Thyroid gland (tissue), 4 donors: ENCODE measurements around the gene RASSF8.

ENCODE experiments used
- POLR2A ChIP-seq, 2 donors: fragments of 450-650 bp; IDR thresholded peaks; one replicate each; pipeline ENCODE4 v1.6.1; 2017; ENCODE audit warnings: antibody characterized with exemption in 2 of 2, mild to moderate bottlenecking in 2 of 2, moderate library complexity in 1 of 2
- TF ChIP-seq, protein P1 (sequence below), 6 experiments: fragments of 200-600 bp in 3 of 6; fragments of 450-650 bp in 3 of 6; sonication (generic) in 3 of 6; IDR thresholded peaks; one replicate each; pipeline ENCODE4 v1.5.1; 2016 to 2019; ENCODE audit warnings: antibody characterized with exemption in 6 of 6, mild to moderate bottlenecking in 2 of 6, inconsistent platforms in 1 of 6, moderate library complexity in 1 of 6

DNA sequence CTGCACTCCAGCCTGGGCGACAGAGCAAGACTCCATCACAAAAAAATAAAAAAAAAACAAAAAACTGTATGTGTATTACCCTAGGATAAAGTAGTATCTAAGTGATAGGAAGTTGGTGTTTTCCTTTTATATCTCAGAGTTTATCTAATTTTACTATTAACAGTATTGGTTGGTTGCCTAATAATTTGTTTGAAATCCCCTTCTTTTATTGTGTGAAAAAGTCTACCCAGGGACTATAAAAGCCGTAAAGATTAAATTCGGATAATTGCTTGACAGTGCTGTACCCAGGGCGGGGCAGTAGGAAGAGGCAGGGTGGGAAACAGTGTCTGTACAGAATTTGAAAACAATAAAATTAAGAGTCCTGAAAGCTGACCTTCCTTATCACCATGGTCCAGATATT lies 78.4 kb downstream of the RASSF8 start:
- TF ChIP-seq, protein P1, sequence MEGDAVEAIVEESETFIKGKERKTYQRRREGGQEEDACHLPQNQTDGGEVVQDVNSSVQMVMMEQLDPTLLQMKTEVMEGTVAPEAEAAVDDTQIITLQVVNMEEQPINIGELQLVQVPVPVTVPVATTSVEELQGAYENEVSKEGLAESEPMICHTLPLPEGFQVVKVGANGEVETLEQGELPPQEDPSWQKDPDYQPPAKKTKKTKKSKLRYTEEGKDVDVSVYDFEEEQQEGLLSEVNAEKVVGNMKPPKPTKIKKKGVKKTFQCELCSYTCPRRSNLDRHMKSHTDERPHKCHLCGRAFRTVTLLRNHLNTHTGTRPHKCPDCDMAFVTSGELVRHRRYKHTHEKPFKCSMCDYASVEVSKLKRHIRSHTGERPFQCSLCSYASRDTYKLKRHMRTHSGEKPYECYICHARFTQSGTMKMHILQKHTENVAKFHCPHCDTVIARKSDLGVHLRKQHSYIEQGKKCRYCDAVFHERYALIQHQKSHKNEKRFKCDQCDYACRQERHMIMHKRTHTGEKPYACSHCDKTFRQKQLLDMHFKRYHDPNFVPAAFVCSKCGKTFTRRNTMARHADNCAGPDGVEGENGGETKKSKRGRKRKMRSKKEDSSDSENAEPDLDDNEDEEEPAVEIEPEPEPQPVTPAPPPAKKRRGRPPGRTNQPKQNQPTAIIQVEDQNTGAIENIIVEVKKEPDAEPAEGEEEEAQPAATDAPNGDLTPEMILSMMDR (IDR thresholded peaks at IDR 0.05): no peak
- TF ChIP-seq POLR2A (IDR thresholded peaks at IDR 0.05): no peak
